B cell (primary cell): ENCODE data around the gene SPATA25. TPM values are rescaled to one million over a fixed set of nuclear protein-coding genes. Genes with fewer than 3 reads are reported as not detected.
A peak's percentile ranks its signal among the peaks of the same experiment; 100 is the strongest.

Source experiments
- ATAC-seq: fragments of 200-7000 bp; cut with Tn5 transposase; one replicate; pipeline ENCODE4 v1.10.0; 2021; ENCODE audit warnings: low read depth, mild to moderate bottlenecking, moderate number of reproducible peaks, moderate library complexity
- CTCF ChIA-PET: fragments of 350-600 bp; sonication (Branson Sonifier 250); formaldehyde crosslinking; loops from one replicate; lab custom pipeline; 2021; ENCODE audit warnings: antibody characterized with exemption, inconsistent platforms; lab: Charles Lee
- POLR2A ChIA-PET: fragments of 350-600 bp; sonication (Branson Sonifier 250); formaldehyde crosslinking; loops from one replicate; lab custom pipeline; 2021; ENCODE audit warnings: antibody characterized with exemption; lab: Charles Lee
- DNase-seq: peaks from one replicate; pipeline ENCODE4 v3.0.0; 2013
- H2AFZ ChIP-seq: 2 replicates; pipeline ENCODE4 v1.6.1; 2012; ENCODE audit warnings: mild to moderate bottlenecking, low read depth, low read length; ENCODE audit not compliant: insufficient read depth, poor library complexity, severe bottlenecking
- H3K27ac ChIP-seq, 2 donors: 1 replicate in 1 of 2; 2 replicates in 1 of 2; pipeline ENCODE4 v1.5.1; 2012 to 2013; ENCODE audit warnings: low read length in 2 of 2, mild to moderate bottlenecking in 2 of 2, moderate library complexity in 1 of 2
- H3K27me3 ChIP-seq, 4 experiments: fragments of 200-600 bp in 1 of 4; sonication (generic) in 1 of 4; replicated peaks in 1 of 4; 1 replicate in 2 of 4; 2 replicates in 2 of 4; pipeline versions ENCODE4 v1.6.1 to v1.7.0; 2013 to 2016; ENCODE audit warnings: low read length in 3 of 4, mild to moderate bottlenecking in 2 of 4, mixed read lengths in 1 of 4, moderate library complexity in 1 of 4; ENCODE audit not compliant: insufficient read depth in 4 of 4, control insufficient read depth in 3 of 4; ENCODE audit errors: control extremely low read depth in 1 of 4
- H3K36me3 ChIP-seq, 2 experiments: replicated peaks in 1 of 2; 1 replicate in 1 of 2; 2 replicates in 1 of 2; pipeline versions ENCODE4 v1.6.1 to v1.7.1; 2013; ENCODE audit warnings: low read length in 1 of 2; ENCODE audit not compliant: insufficient read depth in 2 of 2, control insufficient read depth in 1 of 2; ENCODE audit errors: control extremely low read depth in 1 of 2, extremely low read depth in 1 of 2
- H3K4me1 ChIP-seq, 2 donors: fragments of 200-600 bp in 1 of 2; sonication (generic) in 1 of 2; 1 replicate in 1 of 2; 2 replicates in 1 of 2; pipeline versions ENCODE4 v1.5.1 to v1.6.1; 2013 to 2017; ENCODE audit warnings: low read length in 2 of 2; ENCODE audit not compliant: control insufficient read depth in 2 of 2, insufficient read depth in 2 of 2
- H3K4me2 ChIP-seq: replicated peaks from 2 replicates; pipeline ENCODE3; 2012; ENCODE audit warnings: mild to moderate bottlenecking, low read depth, low read length; ENCODE audit not compliant: poor library complexity, severe bottlenecking
- H3K4me3 ChIP-seq, 5 experiments: fragments of 200-600 bp in 1 of 5; sonication (generic) in 1 of 5; 1 replicate in 3 of 5; 2 replicates in 2 of 5; pipeline versions ENCODE4 v1.5.1 to v1.7.0; 2011 to 2016; ENCODE audit warnings: low read length in 4 of 5, mild to moderate bottlenecking in 4 of 5, low read depth in 2 of 5, control low read depth in 1 of 5, moderate library complexity in 1 of 5; ENCODE audit not compliant: insufficient read depth in 1 of 5; ENCODE audit errors: control extremely low read depth in 1 of 5, extremely low read depth in 1 of 5
- H3K79me2 ChIP-seq: fragments of 200-600 bp; sonication (generic); one replicate; pipeline ENCODE4 v1.6.0; 2016; ENCODE audit warnings: low read length; ENCODE audit not compliant: control insufficient read depth, insufficient read depth
- H3K9ac ChIP-seq: fragments of 200-600 bp; sonication (generic); 2 replicates; pipeline ENCODE4 v1.6.1; 2017; ENCODE audit warnings: mild to moderate bottlenecking, low read length, moderate library complexity
- H3K9me3 ChIP-seq, 3 donors: one replicate each; pipeline versions ENCODE4 v1.6.1 to v1.7.1; 2013; ENCODE audit warnings: low read length in 2 of 3; ENCODE audit not compliant: control insufficient read depth in 2 of 3, insufficient read depth in 1 of 3; ENCODE audit errors: control extremely low read depth in 1 of 3
- H4K20me1 ChIP-seq: 2 replicates; pipeline ENCODE4 v1.6.0; 2012; ENCODE audit warnings: mild to moderate bottlenecking, low read length; ENCODE audit not compliant: insufficient read depth, control insufficient read depth, poor library complexity, severe bottlenecking
- H3K27ac Mint-ChIP-seq: one replicate; pipeline ENCODE4 v1.8.0; 2021; ENCODE audit warnings: mixed read lengths
- H3K27me3 Mint-ChIP-seq: one replicate; pipeline ENCODE4 v1.8.0; 2021; ENCODE audit warnings: mixed read lengths
- H3K4me1 Mint-ChIP-seq: one replicate; pipeline ENCODE4 v1.8.0; 2021; ENCODE audit warnings: mixed read lengths
- H3K4me3 Mint-ChIP-seq: one replicate; pipeline ENCODE4 v1.8.0; 2021; ENCODE audit warnings: mixed read lengths
- H3K9me3 Mint-ChIP-seq: one replicate; pipeline ENCODE4 v1.8.0; 2022; ENCODE audit warnings: mixed read lengths; ENCODE audit not compliant: insufficient read depth
- EZH2 ChIP-seq: IDR thresholded peaks from 2 replicates; pipeline ENCODE4 v1.6.1; 2012; ENCODE audit warnings: borderline replicate concordance, low read depth, mild to moderate bottlenecking, moderate library complexity, low read length; ENCODE audit not compliant: insufficient read depth, poor library complexity, severe bottlenecking
- WGBS: methylation state at CpG from one replicate; pipeline ENCODE4 v1.1.5; 2013; ENCODE audit warnings: missing lambda C conversion rate; ENCODE audit not compliant: insufficient coverage; 5-methylcytosine and 5-hydroxymethylcytosine counted together
- intact Hi-C: fragments of 100-400 bp; cut with micrococcal nuclease; formaldehyde crosslinking; loops from one replicate; pipeline ENCODE4 v1.10.0; 2022
- polyA plus RNA-seq: library from polyadenylated mRNA; depleted of rRNA; stranded (reverse); fragments of >200 nt; gene quantifications from 2 replicates; pipeline ENCODE4 v1.2.3, GENCODE V29; 2012
- total RNA-seq, 2 donors: library from RNA; stranded (reverse); fragments of 120-200 nt in 1 of 2; gene quantifications; 1 replicate in 1 of 2; 2 replicates in 1 of 2; pipeline versions ENCODE4 v1.2.3 to v1.2.4, GENCODE V29; 2013 to 2022
- TF ChIP-seq, protein P1 (sequence below): fragments of 200-600 bp; IDR thresholded peaks from one replicate; pipeline ENCODE4 v1.8.0; 2022; ENCODE audit warnings: antibody characterized with exemption, mild to moderate bottlenecking

The SPATA25 gene
- total and polyA plus RNA-seq, 2 donors (not counting 1 experiment from before 2014, with no cell fraction given), result 2.5 to 2.9 TPM

DNA sequence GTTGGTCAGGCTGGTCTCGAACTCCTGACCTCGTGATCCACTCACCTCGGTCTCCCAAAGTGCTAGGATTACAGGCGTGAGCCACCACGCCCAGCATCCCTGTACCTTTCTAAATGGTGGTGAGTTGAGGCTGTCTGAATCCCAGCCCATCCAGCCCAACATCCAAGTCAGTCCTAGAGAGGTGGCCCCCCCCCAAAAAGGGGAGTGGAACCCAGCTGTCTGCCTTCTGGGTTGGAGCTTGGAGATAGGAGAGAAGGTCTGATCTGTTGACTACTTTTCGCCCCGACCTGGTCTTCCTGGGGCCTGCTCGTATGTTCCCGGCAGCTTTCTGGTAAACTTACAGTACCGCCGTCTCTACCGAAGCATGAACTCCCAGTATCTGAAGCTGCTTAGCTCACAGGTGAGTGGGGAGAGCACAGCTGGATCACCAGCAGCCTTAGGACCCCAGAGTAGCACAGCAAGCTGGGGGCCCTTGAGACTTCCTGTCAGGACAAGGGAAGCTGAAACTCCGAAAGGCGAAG is 9.3 kb upstream of the SPATA25 start:
- CTCF ChIA-PET, result interaction anchor here (0.7 kb wide), 1 partner anchor 97 kb away, joined by 3 read pairs; no protein-coding TSS in a partner anchor
- POLR2A ChIA-PET, result no interaction called here
- no peaks in the 10 kb centered on the region for H3K27me3 Mint-ChIP-seq
- H3K4me1 Mint-ChIP-seq, result peaks cover 18% of the 10 kb centered on the region
- no peak for ATAC-seq
- peaks cover 3% of the 10 kb centered on the region for H3K79me2 ChIP-seq
- H2AFZ ChIP-seq, result no peak overlapping the region
- peaks cover 16% of the 10 kb centered on the region in 2 donors for H3K4me1 ChIP-seq
- no peak overlapping the region for H3K4me3 Mint-ChIP-seq
- H4K20me1 ChIP-seq, result no peaks in the 10 kb centered on the region
- no peaks in the 10 kb centered on the region for H3K9me3 Mint-ChIP-seq
- no peaks in the 10 kb centered on the region for H3K9me3 ChIP-seq
- peaks cover 0 to 26% of the 10 kb centered on the region in 2 experiments for H3K36me3 ChIP-seq
- no peak overlapping the region for H3K4me2 ChIP-seq
- H3K4me3 ChIP-seq, result no peak overlapping the region
- H3K27ac Mint-ChIP-seq, result no peak overlapping the region
- 99% methylated on average over 9 of the region's 14 CpGs for WGBS
- intact Hi-C loops, result no loop called here
- no peak for DNase-seq
- H3K27ac ChIP-seq, result no peak overlapping the region
- no peak overlapping the region for H3K9ac ChIP-seq
- TF ChIP-seq, protein P1, sequence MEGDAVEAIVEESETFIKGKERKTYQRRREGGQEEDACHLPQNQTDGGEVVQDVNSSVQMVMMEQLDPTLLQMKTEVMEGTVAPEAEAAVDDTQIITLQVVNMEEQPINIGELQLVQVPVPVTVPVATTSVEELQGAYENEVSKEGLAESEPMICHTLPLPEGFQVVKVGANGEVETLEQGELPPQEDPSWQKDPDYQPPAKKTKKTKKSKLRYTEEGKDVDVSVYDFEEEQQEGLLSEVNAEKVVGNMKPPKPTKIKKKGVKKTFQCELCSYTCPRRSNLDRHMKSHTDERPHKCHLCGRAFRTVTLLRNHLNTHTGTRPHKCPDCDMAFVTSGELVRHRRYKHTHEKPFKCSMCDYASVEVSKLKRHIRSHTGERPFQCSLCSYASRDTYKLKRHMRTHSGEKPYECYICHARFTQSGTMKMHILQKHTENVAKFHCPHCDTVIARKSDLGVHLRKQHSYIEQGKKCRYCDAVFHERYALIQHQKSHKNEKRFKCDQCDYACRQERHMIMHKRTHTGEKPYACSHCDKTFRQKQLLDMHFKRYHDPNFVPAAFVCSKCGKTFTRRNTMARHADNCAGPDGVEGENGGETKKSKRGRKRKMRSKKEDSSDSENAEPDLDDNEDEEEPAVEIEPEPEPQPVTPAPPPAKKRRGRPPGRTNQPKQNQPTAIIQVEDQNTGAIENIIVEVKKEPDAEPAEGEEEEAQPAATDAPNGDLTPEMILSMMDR, result no peak
- no peak for TF ChIP-seq EZH2
- no peaks in the 10 kb centered on the region for H3K27me3 ChIP-seq

DNA sequence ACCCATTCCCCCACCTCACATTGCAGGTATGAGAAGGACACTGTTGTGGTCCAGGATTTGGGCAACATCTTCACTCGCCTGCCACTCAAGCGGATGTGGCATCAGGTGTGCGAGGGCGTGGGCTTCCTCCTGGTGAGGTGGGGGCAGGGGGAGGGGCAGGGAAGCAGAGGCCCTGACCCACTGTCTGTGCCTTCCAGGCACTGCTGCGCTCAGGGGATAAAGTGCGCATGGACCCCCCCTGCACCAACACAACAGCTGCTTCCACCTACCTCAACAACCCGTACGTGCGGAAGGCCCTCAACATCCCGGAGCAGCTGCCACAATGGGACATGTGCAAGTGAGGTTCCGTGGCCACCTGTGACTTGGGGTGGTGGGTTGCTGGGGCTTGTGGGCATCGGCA is 7.4 kb upstream of the SPATA25 start:
- H3K4me2 ChIP-seq, result no peak overlapping the region
- H3K4me3 ChIP-seq, result no peak overlapping the region
- H3K9me3 ChIP-seq, result no peaks in the 10 kb centered on the region
- H2AFZ ChIP-seq, result no peak overlapping the region
- no peaks in the 10 kb centered on the region for H3K27me3 ChIP-seq
- peak; percentile 1 for DNase-seq
- CTCF ChIA-PET, result no interaction called here
- intact Hi-C loops, result no loop called here
- TF ChIP-seq, protein P1, result no peak
- TF ChIP-seq EZH2, result no peak
- 71% methylated on average over 4 of the region's 12 CpGs for WGBS
- peaks cover 23 to 28% of the 10 kb centered on the region in 2 donors for H3K4me1 ChIP-seq
- Mint-ChIP-seq H3K27ac (no peak overlapping the region), H3K4me1 (peaks cover 29% of the 10 kb centered on the region), H3K27me3 (no peaks in the 10 kb centered on the region), H3K9me3 (no peaks in the 10 kb centered on the region), H3K4me3 (no peak overlapping the region)
- peaks cover 7% of the 10 kb centered on the region for H3K79me2 ChIP-seq
- no peak overlapping the region for H3K9ac ChIP-seq
- peaks cover 0 to 26% of the 10 kb centered on the region in 2 experiments for H3K36me3 ChIP-seq
- POLR2A ChIA-PET, result no interaction called here
- H3K27ac ChIP-seq, result no peak overlapping the region
- no peak for ATAC-seq
- no peaks in the 10 kb centered on the region for H4K20me1 ChIP-seq
